ENCODE measurements around the gene NOXO1.

The NOXO1 gene

DNA sequence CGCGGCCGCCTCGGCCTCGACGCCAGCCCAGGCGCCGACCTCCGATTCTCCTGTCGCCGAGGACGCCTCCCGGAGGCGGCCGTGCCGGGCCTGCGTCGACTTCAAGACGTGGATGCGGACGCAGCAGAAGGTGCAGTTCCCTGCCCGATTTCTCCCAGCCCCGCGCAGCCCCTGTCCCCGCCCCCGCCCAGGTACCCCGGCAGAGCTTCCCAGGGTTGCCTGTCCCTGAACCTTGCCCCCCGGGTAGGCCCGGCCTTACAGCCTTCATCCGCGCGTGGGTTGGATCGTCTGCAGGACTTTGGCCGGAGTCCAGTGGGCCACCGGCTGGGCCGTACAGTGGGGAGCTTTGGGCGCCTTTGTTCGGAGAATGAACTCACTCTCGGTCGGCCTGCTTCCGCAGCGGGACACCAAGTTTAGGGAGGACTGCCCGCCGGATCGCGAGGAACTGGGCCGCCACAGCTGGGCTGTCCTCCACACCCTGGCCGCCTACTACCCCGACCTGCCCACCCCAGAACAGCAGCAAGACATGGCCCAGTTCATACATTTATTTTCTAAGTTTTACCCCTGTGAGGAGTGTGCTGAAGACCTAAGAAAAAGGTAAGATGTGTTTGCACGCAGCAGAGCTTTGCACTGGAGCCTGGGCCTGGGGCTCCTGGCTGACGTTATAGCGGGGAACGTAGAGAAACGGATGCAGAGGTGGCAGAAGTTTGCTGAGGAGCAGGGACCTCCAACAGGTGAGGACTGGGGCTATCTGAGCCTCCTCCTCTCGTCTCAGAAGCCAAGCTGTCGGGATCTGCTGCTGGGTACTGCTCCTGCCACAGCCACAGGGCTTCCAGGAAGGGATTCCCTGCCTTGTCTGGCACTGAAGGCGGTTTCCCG, 3.3 kb upstream of the NOXO1 start:
- ChIA-PET CTCF (interaction anchor here (0.5 to 16.4 kb wide), 7 partner anchors 9 to 163 kb away, joined by 3 to 163 read pairs (median 3); no protein-coding TSS in a partner anchor), POLR2A (interaction anchor here (0.7 to 1.5 kb wide), 8 partner anchors 12 to 156 kb away, joined by 3 to 9 read pairs (median 4); partner anchors contain the start of genes RPS2 and TBL3)
- DNase-seq (ENCODE audit: low read depth, low spot score), result no peak
- TF ChIP-seq, protein P1, sequence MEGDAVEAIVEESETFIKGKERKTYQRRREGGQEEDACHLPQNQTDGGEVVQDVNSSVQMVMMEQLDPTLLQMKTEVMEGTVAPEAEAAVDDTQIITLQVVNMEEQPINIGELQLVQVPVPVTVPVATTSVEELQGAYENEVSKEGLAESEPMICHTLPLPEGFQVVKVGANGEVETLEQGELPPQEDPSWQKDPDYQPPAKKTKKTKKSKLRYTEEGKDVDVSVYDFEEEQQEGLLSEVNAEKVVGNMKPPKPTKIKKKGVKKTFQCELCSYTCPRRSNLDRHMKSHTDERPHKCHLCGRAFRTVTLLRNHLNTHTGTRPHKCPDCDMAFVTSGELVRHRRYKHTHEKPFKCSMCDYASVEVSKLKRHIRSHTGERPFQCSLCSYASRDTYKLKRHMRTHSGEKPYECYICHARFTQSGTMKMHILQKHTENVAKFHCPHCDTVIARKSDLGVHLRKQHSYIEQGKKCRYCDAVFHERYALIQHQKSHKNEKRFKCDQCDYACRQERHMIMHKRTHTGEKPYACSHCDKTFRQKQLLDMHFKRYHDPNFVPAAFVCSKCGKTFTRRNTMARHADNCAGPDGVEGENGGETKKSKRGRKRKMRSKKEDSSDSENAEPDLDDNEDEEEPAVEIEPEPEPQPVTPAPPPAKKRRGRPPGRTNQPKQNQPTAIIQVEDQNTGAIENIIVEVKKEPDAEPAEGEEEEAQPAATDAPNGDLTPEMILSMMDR (IDR thresholded peaks at IDR 0.05; ENCODE audit: insufficient read depth, low read length, missing control alignments), result no peak
- H3K4me3 ChIP-seq (ENCODE audit: low read depth, low read length), result peak overlapping the region; percentile 71

DNA sequence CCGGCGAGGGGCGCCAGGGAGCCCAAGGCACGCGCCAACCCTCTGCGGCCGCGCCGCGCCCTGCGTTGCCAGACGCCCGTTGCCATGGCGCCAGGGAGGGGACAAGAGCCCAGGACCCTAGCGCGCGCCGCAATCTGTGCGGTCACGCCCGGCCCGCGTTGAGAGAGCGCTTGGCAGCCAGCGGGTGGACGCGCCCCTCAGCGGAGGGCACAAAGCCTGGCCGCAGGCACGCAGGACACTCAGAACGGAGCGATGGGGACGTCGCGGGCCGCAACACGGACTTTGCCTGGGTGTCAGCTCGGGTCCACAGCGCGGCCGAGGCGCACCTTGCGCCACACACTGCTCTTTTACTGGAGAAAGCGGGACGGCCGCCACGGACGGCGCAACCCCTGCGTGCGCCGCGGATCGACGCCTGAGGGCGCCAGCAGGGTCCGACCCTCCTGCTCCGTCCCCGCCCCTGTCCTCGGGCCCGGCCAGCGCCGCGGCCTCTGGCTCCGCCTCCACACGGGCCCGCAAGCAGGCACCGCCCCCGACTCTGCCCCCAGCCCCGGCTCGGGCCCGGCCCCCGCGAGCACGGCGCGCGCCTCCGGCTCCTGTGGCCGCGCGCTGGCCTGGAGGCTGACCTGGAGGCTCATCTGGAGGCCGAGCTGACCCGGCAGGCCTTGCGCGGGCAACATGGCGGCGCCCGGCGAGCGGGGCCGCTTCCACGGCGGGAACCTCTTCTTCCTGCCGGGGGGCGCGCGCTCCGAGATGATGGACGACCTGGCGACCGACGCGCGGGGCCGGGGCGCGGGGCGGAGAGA, 2.5 kb upstream of the NOXO1 start, which contains the start of gene GFER:
Gene GFER (plus strand): TSS at position 650 of the 803 bp plus-strand sequence. CDS start 26 bp downstream, at position 676.
- H3K4me3 ChIP-seq (ENCODE audit: low read depth, low read length), result peak within 1 kb of the TSS; percentile 71
- peak; percentile 26 for DNase-seq (ENCODE audit: low read depth, low spot score)
- ChIA-PET POLR2A (interaction anchor here (0.5 to 2.5 kb wide), 7 partner anchors 12 to 157 kb away, joined by 3 to 9 read pairs (median 4); partner anchors contain the start of genes RPS2 and TBL3), CTCF (interaction anchor here (0.5 to 16.4 kb wide), 8 partner anchors 10 to 162 kb away, joined by 3 to 163 read pairs (median 6); partner anchors contain the start of gene TBL3)
- TF ChIP-seq, protein P1 (IDR thresholded peaks at IDR 0.05; ENCODE audit: insufficient read depth, low read length, missing control alignments), result peak; percentile 66

DNA sequence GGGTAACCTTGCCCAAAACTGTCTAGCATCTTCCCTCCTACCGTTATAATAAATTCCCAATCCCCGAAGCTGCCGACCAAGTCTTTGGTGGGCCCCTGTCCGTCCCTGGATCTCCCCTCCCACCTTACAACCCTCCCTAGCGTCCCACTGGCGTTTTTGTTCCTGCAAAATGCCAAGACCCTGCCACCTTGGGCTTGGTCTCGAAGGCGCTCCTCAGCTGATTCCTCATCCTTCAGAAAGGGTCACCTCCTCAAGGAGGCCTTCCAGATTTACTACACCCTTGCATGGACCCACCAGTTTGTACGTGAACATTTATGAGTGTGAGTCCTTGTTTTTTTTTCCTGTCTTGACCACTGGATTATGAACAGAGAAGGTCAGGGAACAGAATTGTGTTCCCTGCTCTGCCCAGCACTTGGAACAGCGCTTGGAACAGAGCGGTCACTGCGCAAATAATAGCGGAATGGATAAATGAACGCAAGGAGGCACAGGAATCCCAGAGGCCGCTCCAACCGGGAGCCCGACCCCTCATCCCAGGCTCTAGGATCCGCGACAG, 1.8 kb upstream of the NOXO1 start:
- POLR2A ChIA-PET, result interaction anchor here (0.5 to 3.5 kb wide), 4 partner anchors 11 to 25 kb away, joined by 3 to 23 read pairs (median 6); partner anchors contain the start of genes RPS2 and TBL3

DNA sequence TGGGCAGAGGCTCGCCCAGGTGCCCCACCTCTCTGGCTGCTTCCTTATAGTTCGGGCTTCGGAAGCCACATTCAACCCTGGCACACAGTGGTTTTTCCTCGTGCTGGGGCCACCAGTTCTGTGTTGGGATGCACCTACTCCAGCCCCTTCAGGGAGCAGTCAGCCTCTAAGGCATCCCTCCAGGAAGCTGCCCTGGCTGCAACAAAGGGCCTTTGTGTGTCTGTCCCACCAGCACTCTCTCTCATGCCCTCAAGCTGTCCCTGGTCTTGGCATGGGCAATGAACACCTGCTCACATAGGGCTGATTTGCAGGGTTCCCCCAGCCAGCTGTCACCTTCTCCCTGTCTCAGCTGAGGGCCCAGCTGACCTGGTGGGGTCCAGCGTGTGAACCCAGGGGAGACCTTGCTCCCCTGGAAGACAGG, 754 bp upstream of the NOXO1 start:
- DNase-seq (ENCODE audit: low read depth, low spot score), result no peak
- TF ChIP-seq, protein P1 (IDR thresholded peaks at IDR 0.05; ENCODE audit: insufficient read depth, low read length, missing control alignments), result no peak
- POLR2A ChIA-PET, result interaction anchor here (1.9 to 3.5 kb wide), 3 partner anchors 10 to 173 kb away, joined by 9 to 23 read pairs (median 9); partner anchors contain the start of genes RPS2, TBL3 and TRAF7
- H3K4me3 ChIP-seq (ENCODE audit: low read depth, low read length), result no peak overlapping the region
- CTCF ChIA-PET, result interaction anchor here (0.6 to 16.4 kb wide), 5 partner anchors 9 to 158 kb away, joined by 3 to 163 read pairs (median 7); partner anchors contain the start of gene TBL3

More for the DNA sequence above, 1.8 kb upstream of the NOXO1 start:
- peak overlapping the region; percentile 71 for H3K4me3 ChIP-seq (ENCODE audit: low read depth, low read length)
- CTCF ChIA-PET, result interaction anchor here (1.3 to 16.4 kb wide), 5 partner anchors 10 to 157 kb away, joined by 3 to 163 read pairs (median 7); partner anchors contain the start of gene TBL3
- TF ChIP-seq, protein P1 (IDR thresholded peaks at IDR 0.05; ENCODE audit: insufficient read depth, low read length, missing control alignments), result no peak
- DNase-seq (ENCODE audit: low read depth, low spot score), result no peak

DNA sequence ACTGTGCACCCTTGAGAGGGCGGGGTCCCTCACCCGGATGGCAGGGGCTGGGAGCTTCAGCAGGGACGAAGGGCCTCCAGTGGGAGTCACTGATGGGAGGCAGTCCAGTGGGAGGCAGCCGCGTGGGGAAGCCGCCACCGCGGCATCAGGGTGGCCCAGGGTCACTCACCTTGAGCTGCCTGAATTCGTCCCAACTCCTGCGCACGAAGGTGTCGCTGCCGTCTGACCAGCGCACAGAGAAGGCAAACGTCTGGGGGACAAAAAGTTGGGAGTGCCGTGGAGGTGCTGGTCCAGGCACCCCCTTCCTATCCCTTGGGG, 540 bp downstream of the NOXO1 start:
- POLR2A ChIA-PET, result interaction anchor here (1.4 to 3.5 kb wide), 3 partner anchors 16 to 175 kb away, joined by 4 to 23 read pairs (median 9); partner anchors contain the start of genes RPS2 and TRAF7
- no peak overlapping the region for H3K4me3 ChIP-seq (ENCODE audit: low read depth, low read length)
- CTCF ChIA-PET, result interaction anchor here (0.6 to 16.4 kb wide), 5 partner anchors 9 to 160 kb away, joined by 3 to 163 read pairs (median 5); partner anchors contain the start of gene TBL3
- TF ChIP-seq, protein P1 (IDR thresholded peaks at IDR 0.05; ENCODE audit: insufficient read depth, low read length, missing control alignments), result no peak
- no peak for DNase-seq (ENCODE audit: low read depth, low spot score)

Measured in AG04449 (cell line).